ENCODE results near the gene RAB11FIP4. TPM values are rescaled to one million over a fixed set of nuclear protein-coding genes. Genes with fewer than 3 reads are reported as not detected.

Gene RAB11FIP4
- total and polyA plus RNA-seq, 2 of the 13 experiments (the other 11 are each of a cell fraction or from before 2014, with no cell fraction given), result 28.0 to 89.3 TPM

- TF ChIP-seq KLF15 (CRISPR knock-in tag; IDR thresholded peaks at IDR 0.05; ENCODE audit: borderline replicate concordance) (no peak), RBM39 (IDR thresholded peaks at IDR 0.05; ENCODE audit: low read depth, low read length, poor library complexity, severe bottlenecking) (no peak), GLI4 (CRISPR knock-in tag; IDR thresholded peaks at IDR 0.05; ENCODE audit: borderline replicate concordance) (no peak), ZNF772 (CRISPR knock-in tag; IDR thresholded peaks at IDR 0.05) (peak; percentile 80; the same call in 1 of the 2 replicates), ZNF383 (CRISPR knock-in tag; IDR thresholded peaks at IDR 0.05; ENCODE audit: borderline replicate concordance) (no peak), NONO (IDR thresholded peaks at IDR 0.05) (no peak), NONO (CRISPR knock-in tag; conservative IDR thresholded peaks at IDR 0.05) (peak; percentile 87), TBX2 (CRISPR knock-in tag; IDR thresholded peaks at IDR 0.05; ENCODE audit: borderline replicate concordance) (peak; percentile 98), TFE3 (CRISPR knock-in tag; IDR thresholded peaks at IDR 0.05) (peak; percentile 77), MTERF4 (CRISPR knock-in tag; IDR thresholded peaks at IDR 0.05) (no peak), TCF7L2 (IDR thresholded peaks at IDR 0.05; ENCODE audit: low read depth, low read length) (no peak), LCORL (IDR thresholded peaks at IDR 0.05) (peak; percentile 84), LCORL (CRISPR knock-in tag; IDR thresholded peaks at IDR 0.05) (peak; percentile 95), HNRNPL (IDR thresholded peaks at IDR 0.05; ENCODE audit: low read depth, low read length) (no peak), ZNF564 (CRISPR knock-in tag; IDR thresholded peaks at IDR 0.05) (no peak; the same call in 1 of the 2 replicates), BHLHE40 (IDR thresholded peaks at IDR 0.05; ENCODE audit: low read length) (peak; percentile 75), RELA (CRISPR knock-in tag; IDR thresholded peaks at IDR 0.05) (no peak), ZNF549 (CRISPR knock-in tag; IDR thresholded peaks at IDR 0.05) (no peak), ZNF17 (CRISPR knock-in tag; IDR thresholded peaks at IDR 0.05) (no peak), ZNF574 (CRISPR knock-in tag; IDR thresholded peaks at IDR 0.05) (peak; percentile 84), HIC2 (CRISPR knock-in tag; IDR thresholded peaks at IDR 0.05; ENCODE audit: low read depth) (peak; percentile 44; the same call in 1 of the 2 replicates), ZNF251 (CRISPR knock-in tag; IDR thresholded peaks at IDR 0.05) (no peak), PHB2 (IDR thresholded peaks at IDR 0.05; ENCODE audit: partially characterized antibody) (no peak), ZNF841 (CRISPR knock-in tag; IDR thresholded peaks at IDR 0.05; ENCODE audit: borderline replicate concordance) (no peak)
Measured at GRCh38 chr17:31475378-31476162, 84.1 kb downstream of the RAB11FIP4 start (continued).

All from HepG2 (cell line).